ENCODE data around the gene CCKAR. TPM values are rescaled to one million over a fixed set of nuclear protein-coding genes. Genes with fewer than 3 reads are reported as not detected.

Gene CCKAR, protein sequence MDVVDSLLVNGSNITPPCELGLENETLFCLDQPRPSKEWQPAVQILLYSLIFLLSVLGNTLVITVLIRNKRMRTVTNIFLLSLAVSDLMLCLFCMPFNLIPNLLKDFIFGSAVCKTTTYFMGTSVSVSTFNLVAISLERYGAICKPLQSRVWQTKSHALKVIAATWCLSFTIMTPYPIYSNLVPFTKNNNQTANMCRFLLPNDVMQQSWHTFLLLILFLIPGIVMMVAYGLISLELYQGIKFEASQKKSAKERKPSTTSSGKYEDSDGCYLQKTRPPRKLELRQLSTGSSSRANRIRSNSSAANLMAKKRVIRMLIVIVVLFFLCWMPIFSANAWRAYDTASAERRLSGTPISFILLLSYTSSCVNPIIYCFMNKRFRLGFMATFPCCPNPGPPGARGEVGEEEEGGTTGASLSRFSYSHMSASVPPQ
- not detected in 2 replicates for total RNA-seq

DNA sequence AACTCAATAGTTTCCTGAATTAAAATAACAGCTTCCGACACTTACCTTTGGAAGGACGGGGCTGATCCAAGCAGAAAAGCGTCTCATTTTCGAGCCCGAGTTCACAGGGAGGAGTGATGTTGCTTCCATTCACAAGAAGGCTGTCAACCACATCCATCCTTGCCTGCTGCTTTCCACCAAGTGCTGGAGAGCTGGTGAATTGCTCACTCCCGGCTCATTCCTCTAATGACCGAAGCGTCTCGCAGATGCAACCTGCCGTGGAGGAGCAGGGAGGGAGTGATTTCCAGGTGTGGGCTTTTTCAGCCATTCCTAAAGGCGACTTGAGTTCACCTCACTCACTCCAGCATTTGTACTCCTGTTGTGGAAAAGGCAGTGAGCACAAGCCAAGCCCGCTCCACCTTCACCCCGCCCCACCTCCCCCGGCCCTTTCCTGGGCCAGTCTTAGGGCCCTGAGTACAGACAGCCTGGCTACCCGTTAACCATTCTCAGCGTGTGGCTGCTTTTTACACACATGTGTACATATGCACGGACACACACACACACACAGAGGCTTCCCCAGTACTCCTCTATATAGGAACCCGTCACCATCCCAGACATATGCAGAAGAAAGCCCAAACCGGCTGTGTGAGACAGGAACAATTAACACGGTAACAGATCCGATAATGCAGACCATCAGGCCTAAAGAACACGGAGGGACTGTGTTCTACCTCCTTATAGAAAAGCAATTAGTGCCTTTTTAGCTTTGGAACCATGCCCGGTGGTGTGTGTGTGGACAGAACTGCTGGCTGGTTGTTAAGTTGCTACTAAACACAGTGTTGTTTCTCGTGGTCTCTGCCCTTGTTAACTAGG, at the start of gene CCKAR:
Gene CCKAR (minus strand): TSS at position 374 of the 849 bp plus-strand sequence. CDS start 217 bp downstream, at position 157.

Other genes starting within 250 kb of the CCKAR start
- gene RBPJ, start 169.5 kb downstream of the CCKAR start, total RNA-seq = 82.1 and 94.7 TPM in 2 replicates
- gene TBC1D19, start 93.6 kb upstream of the CCKAR start, total RNA-seq = 25.3 and 26.7 TPM in 2 replicates